ENCODE results near the gene SGCD.

DNA sequence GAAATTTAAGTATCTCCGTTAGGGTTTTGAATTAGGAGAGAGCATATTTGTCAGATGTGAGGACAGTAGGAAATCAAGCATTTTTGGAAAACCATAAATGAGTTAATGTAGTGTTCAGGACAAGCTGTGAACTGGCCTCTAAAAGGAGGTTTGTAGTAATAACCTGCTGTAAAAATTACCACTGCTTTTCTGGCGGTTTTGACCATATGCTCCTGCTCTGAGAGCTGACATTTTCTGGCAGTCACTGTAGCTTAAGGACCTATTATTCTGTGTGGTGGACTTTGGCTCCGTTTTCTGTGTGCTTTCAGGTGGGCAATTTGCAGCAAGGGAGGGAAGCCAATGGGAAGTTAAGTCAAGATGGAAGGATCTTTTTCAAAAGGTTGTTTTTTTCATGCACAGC lies 111.1 kb downstream of the SGCD start:
- TF ChIP-seq, protein P1, sequence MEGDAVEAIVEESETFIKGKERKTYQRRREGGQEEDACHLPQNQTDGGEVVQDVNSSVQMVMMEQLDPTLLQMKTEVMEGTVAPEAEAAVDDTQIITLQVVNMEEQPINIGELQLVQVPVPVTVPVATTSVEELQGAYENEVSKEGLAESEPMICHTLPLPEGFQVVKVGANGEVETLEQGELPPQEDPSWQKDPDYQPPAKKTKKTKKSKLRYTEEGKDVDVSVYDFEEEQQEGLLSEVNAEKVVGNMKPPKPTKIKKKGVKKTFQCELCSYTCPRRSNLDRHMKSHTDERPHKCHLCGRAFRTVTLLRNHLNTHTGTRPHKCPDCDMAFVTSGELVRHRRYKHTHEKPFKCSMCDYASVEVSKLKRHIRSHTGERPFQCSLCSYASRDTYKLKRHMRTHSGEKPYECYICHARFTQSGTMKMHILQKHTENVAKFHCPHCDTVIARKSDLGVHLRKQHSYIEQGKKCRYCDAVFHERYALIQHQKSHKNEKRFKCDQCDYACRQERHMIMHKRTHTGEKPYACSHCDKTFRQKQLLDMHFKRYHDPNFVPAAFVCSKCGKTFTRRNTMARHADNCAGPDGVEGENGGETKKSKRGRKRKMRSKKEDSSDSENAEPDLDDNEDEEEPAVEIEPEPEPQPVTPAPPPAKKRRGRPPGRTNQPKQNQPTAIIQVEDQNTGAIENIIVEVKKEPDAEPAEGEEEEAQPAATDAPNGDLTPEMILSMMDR (conservative IDR thresholded peaks at IDR 0.05; ENCODE audit: low read depth, low read length), result no peak
- TF ChIP-seq SMC3 (IDR thresholded peaks at IDR 0.05; ENCODE audit: low read depth, low read length) (no peak), FOS (IDR thresholded peaks at IDR 0.05; ENCODE audit: low read depth, low read length) (no peak)

All from IMR-90 (cell line).